GM13976 (cell line): Measurements from ENCODE around the gene BPIFA2.

Experiments used
- DNase-seq: peaks from one replicate; pipeline ENCODE4 v3.0.0; 2012; ENCODE audit warnings: low spot score
- CTCF ChIP-seq: IDR thresholded peaks from 2 replicates; pipeline ENCODE4 v1.5.1; 2012; ENCODE audit warnings: borderline replicate concordance, mild to moderate bottlenecking; ENCODE audit not compliant: insufficient read depth; ENCODE audit errors: extremely low read depth, missing control alignments, control extremely low read depth
- in situ Hi-C: fragments of 300-500 bp; cut with MboI; formaldehyde crosslinking; loops from one replicate; pipeline ENCODE4 v1.12.0; 2022; ENCODE audit warnings: low sequenced_read_pairs, mixed read lengths, inconsistent platforms; ENCODE audit not compliant: unreplicated experiment

Gene BPIFA2

DNA sequence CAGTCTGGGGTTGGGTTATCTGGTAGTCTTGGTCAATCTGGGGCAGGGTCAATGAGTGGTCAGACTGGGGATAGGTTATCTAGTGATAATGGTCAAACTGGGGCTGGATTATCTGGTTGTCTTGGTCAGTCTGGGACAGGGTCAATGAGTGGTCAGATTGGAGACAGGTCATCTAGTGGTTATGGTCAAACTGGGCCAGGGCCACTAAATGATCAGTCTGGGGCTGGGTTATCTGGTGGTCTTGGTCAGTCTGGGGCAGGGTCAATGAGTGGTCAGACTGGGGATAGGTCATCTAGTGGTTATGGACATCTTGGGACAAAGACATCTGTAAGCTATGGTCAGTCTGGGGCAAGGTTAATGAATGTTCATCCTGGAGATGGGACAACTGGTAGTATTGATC, 28.5 kb upstream of the BPIFA2 start:
- in situ Hi-C loops, result no loop called here
- DNase-seq, result no peak

DNA sequence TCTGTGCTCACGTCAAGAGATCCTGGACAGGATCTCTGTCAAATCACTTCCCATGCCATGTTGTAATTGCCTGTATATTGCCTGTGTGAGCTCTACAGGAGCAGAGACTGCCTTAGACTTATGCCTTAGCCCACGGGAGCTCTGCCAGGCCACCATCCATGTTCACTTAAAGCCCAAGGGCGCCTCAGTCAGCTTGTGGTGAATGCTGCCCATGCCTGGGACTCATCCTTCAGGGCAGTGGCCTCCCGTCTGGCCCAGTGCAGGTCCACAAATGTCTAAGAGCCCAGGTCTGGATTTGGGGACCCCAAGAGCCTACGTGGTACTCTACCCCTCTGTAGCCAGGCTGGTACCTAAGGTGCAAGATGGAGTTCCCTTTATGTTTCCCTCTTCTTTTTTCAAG, 22.4 kb upstream of the BPIFA2 start:
- in situ Hi-C loops, result no loop called here
- DNase-seq, result no peak
- no peak for TF ChIP-seq CTCF

More for the DNA sequence above, 28.5 kb upstream of the BPIFA2 start:
- no peak for TF ChIP-seq CTCF

- no peak for TF ChIP-seq CTCF
- in situ Hi-C loops, result no loop called here
These were observed 20.7 kb upstream of the BPIFA2 start for GRCh38 chr20:33147299-33147698.

DNA sequence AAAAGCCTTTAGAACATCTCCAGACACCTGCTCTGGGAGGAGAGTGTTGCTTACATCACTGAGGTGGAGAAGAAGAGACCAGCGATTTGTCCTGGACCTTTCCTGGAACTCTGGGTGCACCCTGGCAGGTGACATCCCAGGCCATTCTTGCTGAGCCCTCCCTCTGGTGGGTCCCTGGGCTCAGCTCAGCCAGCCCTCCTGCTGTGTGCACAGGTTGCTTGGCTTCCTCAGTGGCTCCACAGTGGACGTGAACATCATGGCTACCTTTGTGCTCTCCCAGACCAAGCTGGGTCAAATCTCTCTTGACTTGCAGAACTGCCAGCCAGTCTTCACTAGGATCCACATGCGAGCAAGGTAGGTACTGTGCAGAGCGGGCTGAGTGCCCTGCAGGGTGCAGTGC, 19.9 kb upstream of the BPIFA2 start:
- TF ChIP-seq CTCF, result no peak
- DNase-seq, result no peak
- in situ Hi-C loops, result no loop called here

More at GRCh38 chr20:33147299-33147698, 20.7 kb upstream of the BPIFA2 start:
- DNase-seq, result no peak

GRCh38 chr20:33154252-33154651, 13.7 kb upstream of the BPIFA2 start:
- no peak for TF ChIP-seq CTCF
- no peak for DNase-seq
- in situ Hi-C loops, result no loop called here

DNA sequence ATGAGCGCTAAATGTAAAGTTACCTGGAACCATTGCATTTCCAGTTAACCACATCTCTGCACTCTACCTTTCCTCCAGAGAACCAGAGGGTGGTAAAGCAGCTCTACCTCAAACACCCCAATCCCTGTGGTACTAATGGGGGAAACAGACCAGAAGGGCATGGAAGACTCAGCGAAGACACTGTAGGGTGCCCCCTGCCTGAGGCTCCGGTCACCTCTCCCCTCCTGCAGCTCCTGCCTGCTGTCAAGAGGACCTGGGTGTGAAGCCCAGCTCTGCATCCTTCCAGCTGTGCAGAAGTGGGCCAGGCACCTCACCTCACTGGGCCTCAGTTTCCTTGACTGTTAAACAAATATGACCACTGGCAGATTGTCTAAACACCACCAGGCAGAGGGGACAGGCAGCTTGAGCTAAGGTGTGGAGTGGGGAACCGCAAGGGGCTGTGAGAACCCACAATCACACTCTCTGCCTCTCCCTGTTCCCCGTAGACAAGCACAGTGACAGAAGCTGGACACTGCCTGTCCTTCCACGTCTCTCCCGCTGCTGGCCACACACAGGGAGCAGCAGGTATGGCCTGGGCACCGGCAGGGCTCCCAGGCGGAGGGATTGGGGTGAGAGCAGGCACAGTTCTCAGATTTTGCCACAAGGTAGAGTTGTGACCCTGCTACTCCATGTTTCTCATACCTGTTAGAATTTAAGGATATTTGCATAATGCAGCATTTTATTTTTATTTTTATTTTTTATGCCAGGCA, 9.1 kb upstream of the BPIFA2 start:
- in situ Hi-C loops, result no loop called here

More for the DNA sequence above, 9.1 kb upstream of the BPIFA2 start:
- no peak for TF ChIP-seq CTCF
- no peak for DNase-seq
